ENCODE results near the gene NOXA1.

Gene NOXA1

GRCh38 chr9:137412431-137412830 lies 10.8 kb upstream of the NOXA1 start:
- DNase-seq (ENCODE audit: low read depth): peak; percentile 38
- no peak overlapping the region for H3K4me3 ChIP-seq (ENCODE audit: low read depth, low read length)
- TF ChIP-seq POLR2A (IDR thresholded peaks at IDR 0.05; ENCODE audit: extremely low read depth, insufficient read length): no peak

GRCh38 chr9:137415451-137415850 lies 7.7 kb upstream of the NOXA1 start:
- TF ChIP-seq MYC (IDR thresholded peaks at IDR 0.05; ENCODE audit: low read depth, low read length) (no peak), CTCF (IDR thresholded peaks at IDR 0.05; ENCODE audit: low read depth, low read length) (no peak), POLR2A (IDR thresholded peaks at IDR 0.05; ENCODE audit: extremely low read depth, insufficient read length) (no peak), MAX (IDR thresholded peaks at IDR 0.05; ENCODE audit: low read depth, low read length) (no peak)
- no peak for DNase-seq (ENCODE audit: low read depth)

GRCh38 chr9:137416006-137416562 lies 7.1 kb upstream of the NOXA1 start:
- no peak for TF ChIP-seq MYC (IDR thresholded peaks at IDR 0.05; ENCODE audit: low read depth, low read length)
- TF ChIP-seq MAX (IDR thresholded peaks at IDR 0.05; ENCODE audit: low read depth, low read length): no peak
- no peak for TF ChIP-seq CTCF (IDR thresholded peaks at IDR 0.05; ENCODE audit: low read depth, low read length)
- no peak for TF ChIP-seq POLR2A (IDR thresholded peaks at IDR 0.05; ENCODE audit: extremely low read depth, insufficient read length)

More at GRCh38 chr9:137415451-137415850, 7.7 kb upstream of the NOXA1 start:
- H3K4me3 ChIP-seq (ENCODE audit: low read depth, low read length): no peak overlapping the region

GRCh38 chr9:137416563-137417151 lies 6.5 kb upstream of the NOXA1 start:
- no peak overlapping the region for H3K4me3 ChIP-seq (ENCODE audit: low read depth, low read length)
- DNase-seq (ENCODE audit: low read depth): no peak
- TF ChIP-seq CTCF (IDR thresholded peaks at IDR 0.05; ENCODE audit: low read depth, low read length) (no peak), MYC (IDR thresholded peaks at IDR 0.05; ENCODE audit: low read depth, low read length) (no peak), MAX (IDR thresholded peaks at IDR 0.05; ENCODE audit: low read depth, low read length) (no peak), POLR2A (IDR thresholded peaks at IDR 0.05; ENCODE audit: extremely low read depth, insufficient read length) (no peak)

More at GRCh38 chr9:137416006-137416562, 7.1 kb upstream of the NOXA1 start:
- no peak overlapping the region for H3K4me3 ChIP-seq (ENCODE audit: low read depth, low read length)
- no peak for DNase-seq (ENCODE audit: low read depth)

GRCh38 chr9:137417161-137418021 lies 5.8 kb upstream of the NOXA1 start:
- H3K4me3 ChIP-seq (ENCODE audit: low read depth, low read length): peak overlapping the region; percentile 17
- TF ChIP-seq MYC (IDR thresholded peaks at IDR 0.05; ENCODE audit: low read depth, low read length) (no peak), POLR2A (IDR thresholded peaks at IDR 0.05; ENCODE audit: extremely low read depth, insufficient read length) (no peak), CTCF (IDR thresholded peaks at IDR 0.05; ENCODE audit: low read depth, low read length) (no peak), MAX (IDR thresholded peaks at IDR 0.05; ENCODE audit: low read depth, low read length) (no peak)
- DNase-seq (ENCODE audit: low read depth): peak; percentile 59
